DMS153 treated with DMSO at 0.1 percent for 48 hours (cell line): ENCODE data around the gene TRMT44.
"Not testable (repeated sequence)": the region's sequence is repeated elsewhere in the genome, so short reads cannot be mapped to it uniquely, and the experiment has no call there.

Experiments
- DNase-seq: peaks from one replicate; lab custom pipeline; 2025; ENCODE audit not compliant: unreplicated experiment; lab: John Stamatoyannopoulos, UW

The TRMT44 gene

GRCh38 chr4:8510191-8510590 lies 69.6 kb downstream of the TRMT44 start:
- DNase-seq, result no peak

- no peak for DNase-seq
Observed at GRCh38 chr4:8510611-8511285, 70.2 kb downstream of the TRMT44 start.

DNA sequence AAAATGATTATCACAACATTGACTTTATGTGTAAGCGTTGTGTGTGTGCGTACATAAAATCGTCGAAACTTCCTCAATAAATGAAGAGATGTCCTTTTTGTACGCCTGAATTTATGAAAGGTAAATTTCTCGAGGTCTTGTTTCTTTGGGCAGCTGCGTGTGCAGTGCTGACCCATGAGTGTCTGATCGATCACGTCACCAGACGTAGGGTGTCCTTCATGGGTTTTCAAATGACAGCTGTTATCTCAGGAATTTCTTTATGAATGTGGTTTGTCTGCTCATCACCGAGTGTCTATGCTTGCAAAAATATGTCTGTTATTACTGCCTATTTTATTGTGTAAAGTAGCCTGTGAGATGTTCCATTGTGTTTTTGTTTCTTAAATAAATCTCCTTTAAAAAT lies 71.9 kb downstream of the TRMT44 start:
- no peak for DNase-seq

- not testable (repeated sequence) for DNase-seq
Observed at GRCh38 chr4:8513080-8513479, 72.5 kb downstream of the TRMT44 start.

DNA sequence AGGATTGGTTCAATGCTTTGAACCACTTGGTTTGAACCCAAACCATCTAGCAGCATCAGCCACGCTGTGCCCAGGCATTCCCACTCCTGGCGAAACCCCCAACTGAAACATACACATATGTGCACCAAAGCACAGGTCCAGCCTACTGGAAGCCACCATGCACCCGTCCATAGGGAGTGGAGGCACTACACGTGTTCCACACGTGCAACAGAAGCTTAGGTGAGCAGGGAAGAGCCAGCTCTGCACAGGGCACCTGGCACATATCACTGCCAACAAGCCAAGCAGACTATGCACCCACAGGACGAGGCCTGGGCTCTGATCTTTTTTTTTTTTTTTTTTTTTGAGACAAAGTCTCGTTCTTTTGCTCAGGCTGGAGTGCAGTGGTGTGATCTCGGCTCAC lies 73.4 kb downstream of the TRMT44 start:
- no peak for DNase-seq

GRCh38 chr4:8514391-8514790 lies 73.8 kb downstream of the TRMT44 start:
- DNase-seq, result no peak

DNA sequence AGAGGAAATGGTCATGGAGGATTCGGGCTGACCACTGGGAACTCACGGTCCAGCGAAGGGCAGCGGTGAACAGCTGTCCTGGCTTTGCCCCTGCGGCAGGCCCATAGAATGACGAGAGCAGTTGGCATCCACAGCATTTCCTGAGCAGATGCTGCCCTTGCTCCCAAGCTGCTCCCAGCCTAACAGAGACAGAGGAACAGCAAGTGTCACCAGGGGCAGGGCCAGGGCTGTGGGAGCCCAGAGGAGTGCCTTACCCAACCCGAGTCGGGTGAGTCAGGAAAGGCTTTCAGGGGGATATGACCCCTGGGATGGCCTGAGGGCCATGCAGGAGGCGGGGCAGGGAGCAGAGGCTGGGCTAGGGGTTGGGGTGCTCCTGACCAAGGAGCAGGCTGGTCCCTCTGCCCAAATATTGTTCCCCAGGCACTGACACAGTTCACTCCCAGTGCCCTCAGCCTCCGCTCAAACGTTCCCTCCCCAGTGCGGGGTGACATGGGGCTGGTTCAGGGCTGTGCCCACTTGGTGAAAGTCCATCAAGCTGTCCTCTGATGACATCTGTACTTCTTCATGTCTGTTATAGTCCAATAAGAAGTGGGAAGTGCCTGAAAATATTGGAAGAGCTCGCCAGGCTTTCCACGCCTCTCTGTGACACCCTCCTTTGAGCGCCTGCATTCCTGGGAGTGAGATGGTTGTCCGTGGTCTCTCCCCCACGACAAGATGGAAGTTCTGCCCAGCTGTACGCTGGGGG lies 74.9 kb downstream of the TRMT44 start:
- no peak for DNase-seq

GRCh38 chr4:8516061-8516573 lies 75.5 kb downstream of the TRMT44 start:
- no peak for DNase-seq

- DNase-seq, result no peak
Observed at GRCh38 chr4:8516996-8517550, 76.5 kb downstream of the TRMT44 start.

GRCh38 chr4:8517946-8518345 lies 77.4 kb downstream of the TRMT44 start:
- DNase-seq, result no peak

- no peak for DNase-seq
Observed at GRCh38 chr4:8522160-8523120, 81.9 kb downstream of the TRMT44 start.

DNA sequence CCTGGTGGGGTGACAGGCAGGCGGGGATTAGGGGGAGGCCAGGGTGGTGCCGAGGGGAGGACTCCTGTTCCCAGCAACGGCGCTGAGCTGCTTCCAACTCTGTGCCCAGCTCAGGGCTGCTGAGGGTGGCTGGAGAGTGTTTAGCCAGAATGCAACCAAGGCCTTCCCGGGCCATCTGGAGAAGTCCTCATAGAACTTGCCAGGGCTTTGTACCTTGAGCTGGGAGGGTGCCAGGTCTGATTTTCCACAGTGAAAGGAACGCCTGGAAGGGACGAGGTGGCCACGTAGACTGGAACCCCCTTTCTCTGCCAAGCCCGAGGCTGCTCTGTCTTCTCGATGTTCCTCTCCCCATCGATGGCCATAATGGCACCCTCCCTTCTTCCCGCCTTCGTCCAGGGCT lies 82.6 kb downstream of the TRMT44 start:
- no peak for DNase-seq

DNA sequence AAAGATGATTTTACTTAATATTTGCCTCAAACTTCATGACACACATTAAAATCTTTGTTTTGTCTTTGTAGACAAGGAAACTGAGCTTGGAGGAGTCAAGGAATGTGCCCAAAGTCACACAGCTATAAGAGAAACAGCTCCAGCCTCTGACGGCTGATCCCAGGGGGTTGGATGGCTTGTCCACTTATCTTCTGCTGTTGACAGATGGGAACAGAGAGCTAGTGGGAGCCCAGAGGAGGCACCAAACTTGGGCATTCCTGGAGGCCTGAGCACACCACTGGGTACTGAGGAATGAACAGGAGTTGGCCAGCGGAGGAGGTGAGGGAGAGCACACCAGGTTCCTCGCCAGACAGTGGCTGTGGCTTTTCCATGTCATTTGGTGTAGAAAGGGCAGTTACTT lies 83.2 kb downstream of the TRMT44 start:
- no peak for DNase-seq

GRCh38 chr4:8524595-8525382 lies 84.2 kb downstream of the TRMT44 start:
- DNase-seq, result no peak

DNA sequence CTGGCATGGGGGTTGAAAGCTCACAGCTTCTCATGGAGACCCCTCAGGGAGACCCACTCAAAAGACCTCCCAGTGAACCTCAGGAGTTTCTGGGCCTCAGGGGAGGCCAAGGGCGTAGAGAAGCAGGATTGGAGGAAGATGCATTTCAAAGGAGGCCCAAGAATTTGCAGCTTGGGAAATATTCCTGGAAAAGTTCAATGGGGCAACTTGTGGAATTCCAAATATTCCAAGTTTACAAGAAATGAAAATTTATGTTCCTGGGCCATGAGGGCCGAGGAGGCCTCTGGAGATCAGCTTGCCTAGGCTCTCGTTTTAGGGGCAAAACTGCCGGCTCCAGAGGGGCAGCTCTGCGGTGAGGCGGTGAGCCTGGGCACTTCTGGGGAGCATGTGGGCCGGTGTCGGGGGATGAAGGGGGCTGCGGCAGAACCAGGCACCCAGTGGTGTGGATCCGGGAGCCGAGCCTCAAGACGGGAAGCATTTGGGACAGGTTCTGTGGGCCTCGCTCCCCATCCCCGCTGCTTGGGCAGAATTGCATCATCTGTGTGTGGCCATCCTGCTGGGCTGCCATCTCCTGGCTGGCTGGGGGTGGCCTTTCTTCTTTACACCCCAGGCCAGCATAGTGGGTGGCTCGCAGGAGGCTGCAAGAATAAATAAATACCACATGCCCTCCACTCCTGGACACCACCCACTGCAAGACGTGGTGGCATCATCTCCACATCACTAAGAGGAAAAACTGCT lies 85.0 kb downstream of the TRMT44 start:
- no peak for DNase-seq
